Neural cell (in vitro differentiated cells): ENCODE results near the gene PLD4. TPM values are rescaled to one million over a fixed set of nuclear protein-coding genes. Genes with fewer than 3 reads are reported as not detected.

Experiments
- H2AFZ ChIP-seq: fragments of 200-600, 300-800 bp; sonication (generic), shearing (Covaris generic); 2 replicates; pipeline ENCODE4 v1.6.0; 2014; ENCODE audit warnings: low read depth, mild to moderate bottlenecking, antibody characterized with exemption, low read length, moderate library complexity
- H3F3A ChIP-seq: fragments of 200-600 bp; shearing (Covaris generic); 2 replicates; pipeline ENCODE4 v1.6.1; 2016; ENCODE audit warnings: mild to moderate bottlenecking, moderate library complexity, mixed read lengths, antibody characterized with exemption, low read length; ENCODE audit not compliant: insufficient read depth, poor library complexity, severe bottlenecking
- H3K27ac ChIP-seq: fragments of 200-600, 300-800 bp; sonication (generic), shearing (Covaris generic); 2 replicates; pipeline ENCODE4 v1.5.1; 2014; ENCODE audit warnings: mild to moderate bottlenecking, low read length, moderate library complexity
- H3K27me3 ChIP-seq: fragments of 300-800, 200-600 bp; sonication (generic), shearing (Covaris generic); 2 replicates; pipeline ENCODE4 v1.6.0; 2014; ENCODE audit warnings: mild to moderate bottlenecking, low read depth, low read length, moderate library complexity; ENCODE audit not compliant: insufficient read depth
- H3K36me3 ChIP-seq: fragments of 300-800, 200-600 bp; sonication (generic), shearing (Covaris generic); 2 replicates; pipeline ENCODE4 v1.5.1; 2014; ENCODE audit warnings: mild to moderate bottlenecking, antibody characterized with exemption, low read length, moderate library complexity; ENCODE audit not compliant: insufficient read depth
- H3K4me2 ChIP-seq: fragments of 300-800, 200-600 bp; sonication (generic), shearing (Covaris generic); 2 replicates; pipeline ENCODE4 v1.6.0; 2014; ENCODE audit warnings: mild to moderate bottlenecking, low read length
- H3K4me3 ChIP-seq: fragments of 300-800, 200-600 bp; sonication (generic), shearing (Covaris generic); 2 replicates; pipeline ENCODE4 v1.5.1; 2014; ENCODE audit warnings: mild to moderate bottlenecking, low read length, moderate library complexity
- H3K79me2 ChIP-seq: fragments of 200-600 bp; shearing (Covaris generic); replicated peaks from 2 replicates; pipeline ENCODE4 v1.6.0; 2014; ENCODE audit warnings: mild to moderate bottlenecking, low read length, moderate library complexity; ENCODE audit not compliant: insufficient read depth
- H3K9ac ChIP-seq: fragments of 300-800, 200-600 bp; sonication (generic), shearing (Covaris generic); 2 replicates; pipeline ENCODE4 v1.6.1; 2016; ENCODE audit warnings: mild to moderate bottlenecking, low read length, mixed read lengths
- H3K9me2 ChIP-seq: fragments of 200-600 bp; shearing (Covaris generic); 2 replicates; pipeline ENCODE4 v1.6.1; 2016; ENCODE audit warnings: mild to moderate bottlenecking, low read length, mixed read lengths; ENCODE audit not compliant: insufficient read depth
- H3K9me3 ChIP-seq: fragments of 200-600, 300-800 bp; sonication (generic), shearing (Covaris generic); 2 replicates; pipeline ENCODE4 v1.6.1; 2016; ENCODE audit warnings: mild to moderate bottlenecking, mixed run types, low read length, moderate library complexity, mixed read lengths
- H4K20me1 ChIP-seq: fragments of 200-600 bp; shearing (Covaris generic); 2 replicates; pipeline ENCODE4 v1.6.1; 2016; ENCODE audit warnings: mild to moderate bottlenecking, mixed run types; ENCODE audit not compliant: insufficient read depth
- CTCF ChIP-seq: fragments of 450-650 bp; IDR thresholded peaks from 2 replicates; pipeline ENCODE4 v1.5.1; 2014; ENCODE audit warnings: antibody characterized with exemption, mild to moderate bottlenecking, moderate library complexity; ENCODE audit not compliant: poor library complexity, severe bottlenecking
- EP300 ChIP-seq: fragments of 450-650 bp; conservative IDR thresholded peaks from 2 replicates; pipeline ENCODE4 v1.6.1; 2014; ENCODE audit warnings: antibody characterized with exemption, mild to moderate bottlenecking, moderate library complexity; ENCODE audit not compliant: poor library complexity, severe bottlenecking
- EZH2 ChIP-seq: fragments of 200-600, 300-800 bp; shearing (Covaris generic), sonication (generic); IDR thresholded peaks from 2 replicates; pipeline ENCODE4 v1.6.1; 2014; ENCODE audit warnings: antibody characterized with exemption, low read length, borderline replicate concordance, mild to moderate bottlenecking; ENCODE audit not compliant: insufficient read depth, poor library complexity, severe bottlenecking
- MXI1 ChIP-seq: fragments of 450-650 bp; conservative IDR thresholded peaks from 2 replicates; pipeline ENCODE4 v1.6.1; 2014; ENCODE audit warnings: antibody characterized with exemption, mild to moderate bottlenecking; ENCODE audit not compliant: poor library complexity, severe bottlenecking
- POLR2AphosphoS5 ChIP-seq: IDR thresholded peaks from 2 replicates; pipeline ENCODE4 v1.6.1; 2012
- RAD21 ChIP-seq: fragments of 450-650 bp; conservative IDR thresholded peaks from 2 replicates; pipeline ENCODE4 v1.6.1; 2014; ENCODE audit warnings: antibody characterized with exemption, mild to moderate bottlenecking, moderate library complexity
- REST ChIP-seq: IDR thresholded peaks from 2 replicates; pipeline ENCODE4 v1.6.1; 2012; ENCODE audit warnings: borderline replicate concordance
- SMC3 ChIP-seq: fragments of 450-650 bp; conservative IDR thresholded peaks from 2 replicates; pipeline ENCODE4 v1.6.1; 2014; ENCODE audit warnings: antibody characterized with exemption, mild to moderate bottlenecking, moderate library complexity; ENCODE audit not compliant: poor library complexity
- TAF1 ChIP-seq: IDR thresholded peaks from 2 replicates; pipeline ENCODE4 v1.6.1; 2012; ENCODE audit warnings: low read depth
- polyA plus RNA-seq: library from polyadenylated mRNA; depleted of rRNA; stranded (reverse); fragments of >200 nt; gene quantifications from 2 replicates; pipeline ENCODE4 v1.2.3, GENCODE V29; 2014

Gene PLD4
- polyA plus RNA-seq, 1 donor from 2014 or later, result not detected

DNA sequence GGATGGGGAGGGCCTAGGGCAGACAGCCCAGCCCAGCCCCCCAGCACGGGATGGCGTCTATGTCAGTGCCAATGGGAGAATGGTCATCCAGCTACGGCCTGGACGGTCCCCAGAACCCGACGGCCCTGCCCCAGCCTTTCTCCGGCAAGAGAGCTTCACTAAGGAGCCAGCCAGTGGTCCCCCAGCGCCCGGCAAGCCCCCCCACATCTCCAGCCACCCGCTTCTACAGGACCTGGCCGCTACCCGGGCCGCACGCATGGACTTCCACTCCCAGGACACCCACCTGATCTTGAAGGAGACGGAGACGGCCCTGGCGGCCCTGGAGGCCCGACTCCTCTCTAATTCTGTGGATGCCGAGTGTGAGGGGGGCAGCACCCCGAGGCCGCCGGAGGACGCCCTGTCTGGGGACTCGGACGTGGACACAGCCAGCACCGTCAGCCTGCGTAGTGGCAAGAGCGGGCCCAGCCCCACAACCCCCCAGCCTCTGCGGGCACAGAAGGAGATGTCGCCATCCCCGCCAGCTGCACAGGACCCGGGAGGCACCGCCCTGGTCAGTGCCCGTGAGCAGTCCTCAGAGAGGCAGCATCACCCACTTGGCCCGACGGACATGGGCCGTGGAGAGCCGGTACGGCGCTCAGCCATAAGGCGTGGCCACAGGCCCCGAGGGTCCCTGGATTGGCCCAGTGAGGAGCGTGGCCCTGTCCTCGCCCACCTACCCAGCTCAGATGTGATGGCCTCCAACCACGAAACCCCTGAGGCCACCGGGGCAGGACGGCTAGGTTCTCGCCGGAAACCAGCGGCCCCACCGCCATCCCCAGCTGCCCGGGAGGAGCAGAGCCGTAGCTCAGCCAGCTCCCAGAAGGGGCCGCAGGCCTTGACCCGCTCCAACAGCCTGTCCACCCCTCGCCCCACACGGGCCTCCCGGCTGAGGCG lies 37.7 kb upstream of the PLD4 start:
- peaks cover 10% of the 10 kb centered on the region for H3K36me3 ChIP-seq
- TF ChIP-seq POLR2AphosphoS5 (no peak), RAD21 (no peak), SMC3 (no peak), CTCF (no peak), TAF1 (no peak), MXI1 (no peak), REST (no peak), EP300 (no peak), EZH2 (no peak)
- H3K9me2 ChIP-seq, result no peaks in the 10 kb centered on the region

DNA sequence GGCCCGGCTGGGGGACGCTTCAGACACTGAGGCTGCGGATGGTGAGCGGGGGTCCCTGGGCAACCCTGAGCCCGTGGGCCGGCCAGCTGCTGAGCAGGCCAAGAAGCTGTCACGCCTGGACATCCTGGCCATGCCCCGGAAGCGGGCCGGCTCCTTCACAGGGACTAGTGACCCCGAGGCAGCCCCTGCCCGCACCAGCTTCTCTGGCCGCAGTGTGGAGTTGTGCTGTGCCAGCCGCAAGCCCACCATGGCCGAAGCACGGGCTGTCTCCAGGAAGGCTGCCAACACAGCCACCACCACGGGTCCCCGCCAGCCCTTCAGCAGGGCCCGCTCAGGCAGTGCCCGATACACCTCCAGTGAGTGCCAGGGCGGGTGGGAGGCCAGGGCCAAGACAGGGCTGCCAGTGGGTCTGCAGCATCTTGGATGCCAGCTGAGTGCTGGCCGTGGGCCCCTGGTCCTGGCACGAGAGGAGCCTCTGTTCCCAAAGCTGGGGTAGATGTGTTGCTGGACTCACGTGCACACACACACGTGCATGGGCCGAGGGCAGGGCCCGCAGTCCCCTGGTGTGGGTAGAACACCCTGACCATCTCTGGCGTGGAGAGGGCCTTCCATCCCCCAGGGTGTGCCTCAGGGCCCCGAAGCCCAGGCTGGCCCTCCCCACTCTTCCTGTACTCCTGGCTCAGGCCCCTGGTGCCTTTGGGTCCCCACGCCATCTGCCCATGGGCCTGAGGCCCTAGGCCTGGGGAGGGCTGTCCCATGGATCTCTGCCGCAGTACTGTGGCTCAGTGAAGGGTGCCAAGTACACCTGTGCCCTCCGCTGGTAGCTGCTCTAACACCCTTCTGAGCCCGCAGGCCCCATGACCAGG lies 36.8 kb upstream of the PLD4 start:
- no peaks in the 10 kb centered on the region for H3K9me3 ChIP-seq
- H4K20me1 ChIP-seq, result no peaks in the 10 kb centered on the region
- H3F3A ChIP-seq, result no peaks in the 10 kb centered on the region
- peaks cover 10% of the 10 kb centered on the region for H3K36me3 ChIP-seq
- H3K27me3 ChIP-seq, result no peaks in the 10 kb centered on the region
- TF ChIP-seq REST (no peak), SMC3 (no peak), POLR2AphosphoS5 (no peak), CTCF (no peak), TAF1 (no peak), MXI1 (no peak), RAD21 (no peak), EP300 (no peak), EZH2 (no peak)
- no peak overlapping the region for H2AFZ ChIP-seq
- no peak overlapping the region for H3K4me3 ChIP-seq
- H3K27ac ChIP-seq, result no peak overlapping the region
- no peak overlapping the region for H3K4me2 ChIP-seq
- H3K79me2 ChIP-seq, result no peaks in the 10 kb centered on the region
- no peak overlapping the region for H3K9ac ChIP-seq
- no peaks in the 10 kb centered on the region for H3K9me2 ChIP-seq

More for the DNA sequence above, 37.7 kb upstream of the PLD4 start:
- Histone ChIP-seq H3K4me3 (no peak overlapping the region), H4K20me1 (no peaks in the 10 kb centered on the region), H3K4me2 (no peak overlapping the region), H3K9me3 (no peaks in the 10 kb centered on the region), H3K27me3 (no peaks in the 10 kb centered on the region), H3K79me2 (no peaks in the 10 kb centered on the region), H3K27ac (no peak overlapping the region), H3F3A (no peaks in the 10 kb centered on the region), H2AFZ (no peak overlapping the region), H3K9ac (no peak overlapping the region)
